ENCODE measurements around the gene IL31.

- TF ChIP-seq CTCF (conservative IDR thresholded peaks at IDR 0.05; ENCODE audit: low read depth, low read length) (no peak), EZH2 (IDR thresholded peaks at IDR 0.05; ENCODE audit: borderline replicate concordance, low read depth, low read length, poor library complexity, severe bottlenecking) (no peak)
Observed at GRCh38 chr12:122215771-122216170, 41.8 kb upstream of the IL31 start.

All from A673 (cell line).